HG03469 (cell line): Measurements from ENCODE around the gene NOP10.

Experiments used
- ATAC-seq: cut with Tn5 transposase; IDR thresholded peaks from one replicate; pipeline ENCODE4 v1.9.1; 2021; ENCODE audit warnings: mild to moderate bottlenecking, moderate library complexity, moderate number of reproducible peaks; ENCODE audit not compliant: unreplicated experiment

The NOP10 gene

DNA sequence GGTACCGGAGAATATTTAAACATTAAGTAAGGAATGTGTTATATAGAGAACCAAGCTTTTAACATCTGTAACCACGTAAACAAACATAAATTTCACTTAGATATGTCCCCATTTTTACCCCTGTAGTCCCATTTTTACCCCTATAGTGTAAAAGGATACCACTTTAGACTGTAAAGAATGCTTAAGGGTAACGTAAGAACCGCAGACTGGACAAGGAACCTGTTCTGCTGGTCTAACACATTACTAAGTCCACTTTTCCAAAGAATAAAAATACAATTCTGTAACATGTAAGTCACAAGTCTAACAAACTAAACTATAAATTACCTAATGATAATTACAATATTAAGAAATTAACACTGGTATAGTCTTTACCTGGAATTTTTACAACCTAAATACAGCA lies 8.3 kb downstream of the NOP10 start:
- ATAC-seq, result no peak

DNA sequence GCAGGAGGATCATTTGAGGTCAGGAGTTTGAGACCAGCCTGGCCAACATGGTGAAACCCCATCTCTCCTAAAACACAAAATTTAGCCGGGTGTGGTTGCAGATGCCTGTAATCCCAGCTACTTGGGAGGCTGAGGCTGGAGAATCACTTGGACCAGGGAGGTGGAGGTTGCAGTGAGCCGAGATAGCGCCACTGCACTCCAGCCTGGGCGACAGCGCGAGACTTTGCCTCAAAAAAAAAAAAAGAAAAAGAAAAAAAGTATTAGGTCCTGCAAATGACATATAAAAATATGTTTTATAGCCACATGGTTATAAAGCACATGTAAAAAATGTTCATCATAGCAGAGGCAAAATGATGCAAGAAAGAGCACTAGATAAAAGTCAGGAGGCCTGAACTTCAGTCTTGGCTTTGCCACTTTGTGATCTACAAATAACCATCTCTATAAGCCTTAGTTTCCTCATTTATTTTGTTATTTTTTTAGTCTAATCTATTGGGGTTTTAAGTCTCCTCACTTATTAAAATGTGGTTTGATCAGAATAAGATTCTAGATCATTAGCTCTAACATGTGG lies 10.3 kb downstream of the NOP10 start:
- no peak for ATAC-seq

DNA sequence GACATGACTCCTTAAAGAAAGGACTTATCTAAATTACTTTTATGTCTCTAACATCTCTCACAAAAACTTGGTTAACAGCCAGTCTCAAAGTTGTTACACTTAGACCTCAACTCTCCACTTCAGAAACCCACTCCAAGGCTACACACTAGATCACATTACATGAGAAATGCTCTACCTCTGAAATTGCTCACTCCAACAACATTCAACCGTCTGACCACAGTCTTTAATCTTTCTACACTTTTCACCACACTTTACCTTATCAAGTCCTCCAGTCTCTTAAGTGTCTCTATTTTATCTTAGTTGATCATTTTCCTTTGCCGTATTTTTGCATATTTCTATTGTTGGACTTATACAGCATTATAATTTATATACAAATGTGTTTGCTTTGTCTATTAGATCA lies 11.1 kb downstream of the NOP10 start:
- ATAC-seq, result no peak

DNA sequence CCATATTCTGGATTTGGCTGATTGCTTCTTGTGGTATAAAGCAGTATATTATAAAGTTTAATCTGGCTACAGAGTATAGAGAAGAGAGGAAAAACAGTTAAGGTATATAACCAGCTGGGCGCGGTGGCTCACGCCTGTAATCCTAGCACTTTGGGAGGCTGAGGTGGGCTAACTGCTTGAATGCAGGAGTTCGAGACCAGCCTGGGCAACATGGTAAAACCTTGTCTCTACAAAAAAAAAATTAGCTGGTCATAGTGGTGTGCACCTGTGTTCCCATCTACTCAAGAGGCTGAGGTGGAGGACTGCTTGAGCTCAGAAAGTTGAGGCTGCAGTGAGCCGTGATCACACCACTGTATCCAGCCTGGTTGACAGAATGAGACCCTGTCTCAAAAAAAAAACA lies 12.7 kb downstream of the NOP10 start:
- no peak for ATAC-seq

DNA sequence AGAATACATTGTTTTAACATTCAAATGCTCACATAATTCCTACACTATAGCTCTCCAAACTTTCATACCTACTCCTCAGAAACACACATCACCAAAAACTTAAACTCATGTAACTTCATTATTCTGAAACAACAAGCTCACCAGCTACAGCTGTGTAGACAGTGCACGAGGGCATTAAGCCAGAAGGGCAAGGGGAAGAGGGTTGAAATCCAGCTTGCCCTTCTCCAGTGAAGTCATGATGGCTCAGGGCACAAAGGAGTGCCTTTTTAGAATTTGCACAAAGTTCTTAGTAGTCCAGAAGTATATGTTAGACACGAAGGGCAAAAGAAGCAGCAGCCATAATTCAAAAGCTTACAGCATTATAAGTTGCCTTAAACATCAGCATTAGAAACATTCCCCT lies 13.9 kb downstream of the NOP10 start:
- no peak for ATAC-seq

DNA sequence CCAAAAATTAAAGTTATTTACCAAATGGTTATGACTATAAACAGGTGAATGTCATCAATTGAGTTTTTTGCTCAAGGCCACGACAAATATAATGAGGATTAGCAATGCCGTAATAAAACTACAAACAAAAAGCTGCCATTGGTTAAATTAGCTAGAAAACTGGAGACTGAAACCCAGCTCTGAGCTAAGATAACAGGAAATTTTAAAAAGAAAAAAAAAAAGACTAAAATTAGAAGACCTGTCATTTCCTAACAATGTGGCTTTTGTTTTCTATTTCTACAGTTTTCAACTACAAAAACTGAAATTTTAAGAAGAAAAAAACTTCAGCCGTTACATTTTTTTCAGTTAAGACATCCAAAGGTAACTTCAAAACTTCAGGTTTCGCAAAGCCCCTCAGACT lies 15.0 kb downstream of the NOP10 start:
- ATAC-seq, result no peak

DNA sequence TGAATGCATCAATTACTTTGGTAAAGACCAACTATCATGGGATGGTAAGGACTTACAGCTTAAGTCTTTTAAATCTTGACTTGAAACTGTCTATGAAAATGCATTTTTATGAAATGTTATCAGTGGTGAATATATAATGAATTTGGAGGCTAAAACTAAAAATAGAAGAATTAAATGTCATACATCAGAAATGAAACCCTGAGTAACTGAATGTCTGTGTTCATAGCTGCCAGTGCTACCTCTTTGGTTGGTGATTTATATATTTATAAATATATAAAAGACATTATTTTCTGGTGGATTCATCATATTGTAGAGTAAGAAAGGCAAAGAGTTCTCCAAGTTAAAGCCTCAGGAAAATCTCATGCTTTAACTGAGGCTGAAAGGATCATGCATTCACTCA lies 17.6 kb downstream of the NOP10 start:
- no peak for ATAC-seq

DNA sequence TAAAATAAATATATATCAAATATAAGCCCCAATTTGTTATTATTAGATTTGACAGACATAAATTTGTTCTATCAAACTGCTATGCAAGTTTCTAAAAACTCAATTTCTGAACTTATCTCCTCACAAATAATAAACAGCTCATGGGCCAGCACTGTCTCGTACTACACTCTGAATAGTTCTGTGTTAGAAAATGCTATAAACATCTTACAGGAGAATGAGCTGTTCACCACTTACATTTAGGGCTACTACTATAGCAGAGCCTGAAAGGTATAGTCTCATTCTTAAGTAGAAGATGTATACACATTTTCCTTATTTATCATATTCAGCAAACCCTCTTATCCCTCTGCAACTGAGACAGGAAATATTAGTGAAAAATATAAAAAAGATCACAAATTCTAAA lies 18.0 kb downstream of the NOP10 start:
- ATAC-seq, result no peak

DNA sequence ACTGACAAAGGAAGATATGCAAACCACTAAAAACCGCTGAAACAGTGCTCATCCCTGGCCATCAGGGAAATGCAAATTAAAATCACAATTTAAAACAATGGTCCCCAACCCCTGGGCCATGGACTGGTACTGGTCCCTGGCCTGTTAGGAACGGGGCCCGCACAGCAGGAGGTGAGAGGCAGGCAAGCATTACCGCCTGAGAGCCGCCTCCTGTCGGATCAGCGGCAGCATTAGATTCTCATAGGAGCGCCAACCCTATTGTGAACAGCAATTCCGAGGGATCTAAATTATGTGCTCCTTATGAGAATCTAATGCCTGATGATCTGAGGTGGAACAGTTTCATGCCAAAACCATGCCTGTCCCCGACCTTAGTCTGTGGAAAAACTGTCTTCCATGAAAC lies 19.7 kb downstream of the NOP10 start:
- no peak for ATAC-seq

DNA sequence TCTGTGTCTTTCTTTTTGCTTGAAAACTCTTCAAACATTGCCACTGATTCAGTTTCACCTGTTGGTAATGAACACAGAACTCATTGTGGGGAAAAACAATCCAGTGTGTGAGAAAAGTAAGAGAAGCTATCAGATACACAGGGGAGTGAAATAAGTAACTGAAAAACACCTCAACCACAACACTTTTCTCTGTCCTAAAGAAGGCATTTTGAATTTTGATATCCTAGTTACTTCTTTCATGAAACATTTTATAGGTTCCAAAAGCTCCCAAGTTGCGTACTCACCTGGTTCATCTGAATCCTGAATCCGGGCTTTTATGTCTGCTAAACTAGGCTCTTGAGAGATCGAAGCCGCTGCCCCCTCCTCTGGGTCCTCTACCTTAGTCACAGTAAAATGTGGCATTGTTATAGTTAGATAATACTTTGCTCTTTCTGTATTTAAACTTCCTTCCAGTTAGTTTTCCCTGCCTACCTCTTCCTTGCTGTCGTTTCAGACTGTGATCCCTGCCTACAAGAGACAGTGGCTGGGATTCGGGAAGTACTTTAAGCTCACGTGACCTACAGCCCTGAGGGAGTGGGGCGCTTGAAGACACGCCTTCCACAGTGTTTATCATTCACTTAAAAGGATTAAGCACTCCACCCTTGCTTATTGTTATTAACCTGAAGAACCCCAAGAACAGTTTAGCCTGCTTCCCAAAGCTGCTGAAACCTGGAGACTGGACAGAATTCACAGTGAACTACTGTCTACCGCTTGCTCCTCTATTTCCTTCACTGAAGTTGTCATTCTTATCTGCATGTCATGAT lies 24.5 kb downstream of the NOP10 start:
- ATAC-seq, result peak; percentile 51

DNA sequence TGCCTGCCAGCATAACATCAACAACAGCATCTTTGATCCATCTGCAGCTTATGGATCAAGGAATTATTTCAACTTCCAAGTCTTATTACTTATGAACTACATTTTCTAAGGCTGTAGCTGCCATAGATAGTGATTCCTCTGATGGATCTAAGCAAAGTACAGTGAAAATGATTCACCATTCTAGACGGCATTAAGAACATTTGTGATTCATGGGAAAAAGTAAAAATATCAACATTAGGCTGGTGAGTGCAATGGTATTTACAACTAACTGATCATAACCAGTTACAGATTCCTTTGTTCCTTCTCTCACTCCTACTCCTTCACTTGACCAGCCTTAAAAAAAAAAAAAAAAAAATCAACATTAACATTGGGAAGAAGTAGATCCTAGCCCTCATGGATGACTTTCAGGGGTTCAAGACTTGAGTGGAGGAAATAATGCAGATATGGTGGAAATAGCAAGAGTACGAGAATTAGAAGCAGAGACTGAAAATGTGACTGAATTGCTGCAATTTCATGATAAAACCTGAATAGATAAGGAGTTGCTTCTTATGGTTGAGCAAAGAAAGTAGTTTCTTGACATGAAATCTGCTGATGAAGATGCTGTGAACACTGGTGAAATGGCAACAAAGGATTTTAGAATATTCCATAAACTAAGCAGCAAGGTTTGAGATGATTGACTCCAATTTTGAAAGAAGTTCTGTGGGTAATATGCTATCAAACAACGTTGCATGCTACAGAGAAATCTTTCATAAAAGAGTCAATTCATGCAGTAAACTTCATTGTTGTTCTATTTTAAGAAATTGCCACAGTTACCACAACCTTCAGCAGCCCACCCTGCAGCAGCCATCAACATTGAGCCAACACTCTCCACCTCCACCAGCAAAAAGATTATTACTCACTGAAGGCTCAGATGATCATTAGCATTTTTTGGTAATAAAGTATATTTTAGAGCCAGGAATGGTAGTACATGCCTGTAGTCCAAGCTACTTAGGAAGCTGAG lies 28.1 kb downstream of the NOP10 start:
- no peak for ATAC-seq

DNA sequence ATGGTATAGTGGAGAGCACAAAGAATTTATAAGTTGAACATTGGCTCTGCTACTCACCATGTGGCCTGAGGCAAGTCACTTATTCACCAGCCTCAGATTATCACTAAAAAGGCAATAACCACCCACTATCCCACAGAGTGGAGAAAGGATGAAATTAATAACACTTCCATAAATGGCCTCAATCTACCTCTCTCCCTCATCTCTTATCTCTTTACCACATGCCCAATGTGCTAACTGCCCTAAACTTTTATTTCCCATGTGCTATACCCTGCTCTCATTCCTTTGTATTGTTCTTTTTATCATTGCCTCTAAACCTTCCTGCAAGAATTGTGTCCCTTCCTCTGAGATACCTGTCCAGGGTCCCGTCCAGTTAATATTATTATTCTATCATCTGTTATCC lies 31.4 kb downstream of the NOP10 start:
- no peak for ATAC-seq

DNA sequence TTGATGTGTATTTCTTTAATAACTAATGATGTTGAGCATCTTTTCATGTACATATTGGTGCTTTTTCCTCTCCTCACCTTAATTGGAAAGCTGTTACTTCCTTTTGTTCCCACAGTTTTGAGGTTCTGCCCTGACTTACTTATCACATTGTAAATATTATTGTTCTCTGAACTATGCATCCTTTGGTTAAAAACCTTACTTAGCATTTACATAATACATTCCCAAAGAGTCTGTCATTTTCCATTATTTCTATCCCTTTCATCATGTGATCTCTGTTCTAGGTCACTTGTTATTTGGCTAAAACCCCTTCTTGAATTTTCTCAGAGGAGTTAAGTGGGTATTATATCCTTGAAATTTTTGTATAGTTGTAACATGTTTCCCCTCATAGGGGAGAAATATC lies 38.3 kb downstream of the NOP10 start:
- ATAC-seq, result no peak

DNA sequence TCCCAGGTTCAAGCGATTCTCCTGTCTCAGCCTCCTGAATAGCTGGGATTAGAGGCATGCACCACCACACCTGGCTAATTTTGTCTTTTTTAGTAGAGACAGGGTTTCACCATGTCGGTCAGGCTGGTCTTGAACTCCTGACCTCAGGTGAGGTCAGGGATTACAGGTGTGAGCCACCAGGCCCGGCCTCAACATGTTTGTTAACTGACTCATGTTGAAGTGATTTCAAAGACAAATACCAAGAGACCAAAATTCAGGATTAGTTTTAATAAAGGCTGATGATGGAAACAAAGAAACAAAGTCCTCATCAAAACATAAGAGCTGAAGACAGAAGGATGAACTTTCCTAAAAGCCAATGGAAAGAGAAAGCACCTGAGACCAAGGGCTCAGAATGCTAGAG lies 41.9 kb downstream of the NOP10 start:
- no peak for ATAC-seq

DNA sequence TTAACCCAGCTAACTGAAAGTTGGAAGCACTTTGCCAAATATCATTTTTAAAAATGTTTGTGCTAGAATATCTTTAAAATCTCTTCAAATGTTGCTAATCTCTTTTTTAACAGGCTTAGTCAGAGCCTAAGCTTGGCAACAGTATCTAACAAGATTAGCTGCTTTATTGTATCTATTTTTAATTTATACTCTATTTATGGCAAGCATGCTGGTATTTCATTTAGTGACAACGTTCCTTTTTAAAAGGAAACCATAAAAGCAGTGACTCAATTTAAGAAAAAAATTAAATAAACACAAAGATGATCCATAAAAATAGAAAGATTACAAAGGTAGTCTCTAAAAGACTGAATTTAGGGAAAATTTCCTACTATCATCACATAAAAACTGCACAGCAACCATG lies 45.9 kb downstream of the NOP10 start:
- ATAC-seq, result no peak

DNA sequence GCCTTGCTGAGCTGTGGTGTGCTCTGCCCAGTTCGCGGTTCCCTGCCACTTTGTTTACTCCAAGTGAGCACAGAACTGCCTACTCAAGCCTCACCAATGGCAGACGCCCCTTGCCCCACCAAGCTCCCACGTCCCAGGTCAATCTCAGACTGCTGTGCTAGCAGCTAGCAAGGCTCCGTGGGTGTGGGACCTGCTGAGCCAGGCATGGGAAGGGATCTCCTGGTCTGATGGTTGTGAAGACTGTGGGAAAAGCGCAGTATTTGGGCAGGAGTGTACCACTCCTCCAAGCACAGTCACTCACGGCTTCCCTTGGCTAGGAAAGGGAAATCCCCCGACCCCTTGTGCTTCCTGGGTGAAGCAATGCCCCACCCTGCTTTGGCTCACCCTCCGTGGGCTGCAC lies 50.3 kb downstream of the NOP10 start:
- ATAC-seq, result no peak
